HG03521 (cell line): Measurements from ENCODE around the gene SETMAR.

Experiments
- ATAC-seq: cut with Tn5 transposase; IDR thresholded peaks from one replicate; pipeline ENCODE4 v1.9.1; 2021; ENCODE audit warnings: mild to moderate bottlenecking, moderate library complexity; ENCODE audit not compliant: unreplicated experiment

The SETMAR gene

GRCh38 chr3:4351164-4351855 lies 48.1 kb downstream of the SETMAR start:
- ATAC-seq = peak; percentile 30

DNA sequence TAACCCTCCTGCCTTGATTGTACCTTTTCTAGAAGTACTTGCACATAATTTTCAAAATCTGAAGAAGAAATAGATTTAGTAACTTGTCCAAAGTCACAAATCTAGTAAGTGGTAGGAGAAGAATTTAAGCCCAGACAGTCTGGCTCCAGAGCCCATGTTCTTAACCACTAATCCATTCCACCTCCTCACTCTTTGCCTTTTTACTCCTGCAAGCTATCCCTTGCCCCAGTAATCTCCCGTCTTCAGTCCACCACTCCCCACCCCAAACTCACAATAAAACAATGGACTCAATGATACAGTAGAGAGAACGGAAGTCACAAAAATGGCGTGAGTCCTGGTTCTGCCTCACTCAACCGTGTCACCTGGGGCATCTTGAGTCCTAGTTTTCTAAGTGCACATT lies 48.7 kb downstream of the SETMAR start:
- no peak for ATAC-seq

GRCh38 chr3:4355401-4356219 lies 52.4 kb downstream of the SETMAR start:
- ATAC-seq = no peak

GRCh38 chr3:4356220-4356540 lies 53.0 kb downstream of the SETMAR start:
- no peak for ATAC-seq

DNA sequence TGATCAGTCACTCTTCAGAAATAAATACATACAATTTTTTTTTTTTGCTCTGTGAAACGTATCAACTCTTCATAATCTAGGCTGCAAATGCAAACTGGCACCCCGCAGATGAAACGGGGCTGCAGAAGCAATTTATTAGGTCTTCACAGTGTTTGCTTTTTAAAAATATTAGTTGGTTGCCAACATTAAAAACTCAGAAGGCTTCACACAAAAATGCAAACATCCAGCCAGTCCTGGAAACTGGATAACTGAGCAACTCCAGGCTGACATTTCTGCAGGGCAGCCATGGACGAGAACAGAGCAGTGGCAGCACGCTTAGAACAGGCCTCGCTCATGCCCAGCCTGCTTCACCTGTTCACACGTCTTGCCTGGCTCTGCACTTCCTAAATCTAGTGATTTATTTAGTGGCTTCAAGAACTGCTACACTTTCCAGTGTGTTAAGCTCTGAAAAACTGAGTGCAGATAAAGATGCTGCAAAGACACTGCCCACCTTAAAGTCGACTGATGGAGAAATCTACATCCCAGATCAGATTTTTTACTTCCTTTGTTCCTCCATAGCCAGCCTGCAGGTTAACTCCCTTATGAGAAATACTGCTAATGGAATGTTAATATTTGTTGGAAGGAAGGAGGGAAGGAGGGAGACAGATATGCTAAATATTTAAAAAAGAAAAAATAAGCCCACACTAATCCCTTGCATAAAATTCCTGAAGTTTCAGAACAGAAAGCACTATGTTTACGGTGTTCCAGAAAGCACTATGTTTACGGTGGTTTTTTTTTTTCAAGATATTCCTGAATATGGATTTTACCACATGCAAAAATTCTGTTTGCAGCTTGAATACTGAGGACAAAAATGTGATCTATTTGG lies 53.6 kb downstream of the SETMAR start:
- ATAC-seq = no peak

- ATAC-seq = no peak
Measured at GRCh38 chr3:4358273-4358672, 55.1 kb downstream of the SETMAR start.

GRCh38 chr3:4359805-4360502 lies 56.8 kb downstream of the SETMAR start:
- ATAC-seq = no peak

DNA sequence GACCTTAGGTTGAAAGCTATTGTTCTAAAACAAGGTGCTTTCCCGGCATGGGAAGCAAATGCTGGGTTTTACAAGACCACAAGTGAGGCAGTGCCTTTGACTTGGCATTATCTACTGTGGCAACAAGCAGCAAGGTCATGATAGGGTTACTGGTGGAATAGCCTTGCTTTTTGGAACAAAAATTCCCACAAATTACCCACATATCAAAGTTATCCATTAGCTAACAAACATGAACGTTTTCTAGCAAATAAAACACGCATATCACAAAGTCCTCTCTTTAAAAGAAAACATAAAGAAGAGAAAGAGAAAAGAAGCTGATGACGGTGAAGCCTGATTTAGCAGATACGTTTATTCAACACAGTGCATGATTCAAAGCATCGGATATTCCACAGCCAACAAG lies 57.6 kb downstream of the SETMAR start:
- no peak for ATAC-seq

DNA sequence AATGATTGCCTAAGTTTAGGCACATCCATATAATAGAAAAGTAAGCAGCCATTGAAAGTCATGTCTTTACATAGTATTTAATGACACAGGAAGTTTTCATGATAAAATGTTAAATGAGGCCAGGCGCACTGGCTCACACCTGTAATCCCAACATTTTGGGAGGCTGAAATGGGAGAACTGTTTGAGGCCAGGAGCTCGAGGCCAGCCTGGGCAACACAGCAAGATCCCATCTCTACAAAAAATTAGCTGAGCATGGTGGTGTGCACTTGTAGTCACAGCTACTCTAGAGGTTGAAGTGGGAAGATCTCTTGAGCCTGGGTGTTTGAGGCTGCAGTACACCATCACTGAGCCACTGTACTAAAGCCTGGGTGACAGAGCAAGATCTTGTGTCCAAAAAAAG lies 59.4 kb downstream of the SETMAR start:
- no peak for ATAC-seq
